A673 (cell line): Measurements from ENCODE around the gene HK2. TPM values are rescaled to one million over a fixed set of nuclear protein-coding genes. Genes with fewer than 3 reads are reported as not detected.

ENCODE experiments used
- BruUV-seq: library from RNA; stranded (reverse); fragments of 400-500 nt; replicated peaks from 2 replicates; lab custom pipeline; 2021; lab: Mats Ljungman, UMichigan
- CTCF ChIA-PET: fragments of 300-600 bp; sonication (Branson Sonifier 250); formaldehyde crosslinking; loops from one replicate; lab custom pipeline; 2022; ENCODE audit warnings: antibody characterized with exemption; lab: Charles Lee
- POLR2A ChIA-PET: fragments of 300-600 bp; sonication (Branson Sonifier 250); formaldehyde crosslinking; loops from one replicate; lab custom pipeline; 2022; ENCODE audit warnings: antibody characterized with exemption; ENCODE audit not compliant: low non-redundant PET; lab: Charles Lee
- DNase-seq: peaks from one replicate; pipeline ENCODE4 v3.0.0-alpha.2; 2015; ENCODE audit warnings: low spot score
- H3K27ac ChIP-seq: fragments of 200-600 bp; sonication (generic); 2 replicates; pipeline ENCODE4 v1.5.1; 2016; ENCODE audit warnings: mixed run types, low read depth, mild to moderate bottlenecking, mixed read lengths, antibody characterized with exemption, low read length; ENCODE audit not compliant: poor library complexity, severe bottlenecking
- H3K27me3 ChIP-seq: fragments of 200-600 bp; sonication (generic); replicated peaks from 2 replicates; pipeline ENCODE4 v1.6.1; 2017; ENCODE audit warnings: mixed run types, low read depth, mild to moderate bottlenecking, mixed read lengths, antibody characterized with exemption, low read length; ENCODE audit not compliant: insufficient read depth, poor library complexity
- H3K36me3 ChIP-seq: fragments of 200-600 bp; sonication (generic); 2 replicates; pipeline ENCODE4 v1.6.1; 2016; ENCODE audit warnings: mixed run types, mild to moderate bottlenecking, mixed read lengths, antibody characterized with exemption, low read length; ENCODE audit not compliant: insufficient read depth, poor library complexity, severe bottlenecking
- H3K4me1 ChIP-seq: fragments of 200-600 bp; sonication (generic); 2 replicates; pipeline ENCODE4 v1.6.1; 2017; ENCODE audit warnings: mixed run types, mild to moderate bottlenecking, mixed read lengths, antibody characterized with exemption, low read length; ENCODE audit not compliant: insufficient read depth, poor library complexity, severe bottlenecking
- H3K4me3 ChIP-seq: fragments of 200-600 bp; sonication (generic); 2 replicates; pipeline ENCODE4 v1.5.1; 2016; ENCODE audit warnings: low read depth, mixed run types, mild to moderate bottlenecking, mixed read lengths, low read length; ENCODE audit not compliant: poor library complexity, severe bottlenecking
- H3K9me3 ChIP-seq: fragments of 200-600 bp; sonication (generic); 2 replicates; pipeline ENCODE4 v1.6.1; 2016; ENCODE audit warnings: mixed run types, low read depth, mild to moderate bottlenecking, mixed read lengths, antibody characterized with exemption, low read length; ENCODE audit not compliant: poor library complexity, severe bottlenecking
- EZH2 ChIP-seq: fragments of 200-600 bp; sonication (generic); IDR thresholded peaks from 2 replicates; pipeline ENCODE4 v1.6.1; 2017; ENCODE audit warnings: borderline replicate concordance, low read depth, mild to moderate bottlenecking, mixed read lengths, antibody characterized with exemption, low read length; ENCODE audit not compliant: poor library complexity, severe bottlenecking
- intact Hi-C: fragments of 100-400 bp; cut with micrococcal nuclease; formaldehyde crosslinking; loops from one replicate; pipeline ENCODE4 v1.10.0; 2022; ENCODE audit not compliant: unreplicated experiment
- total RNA-seq: library from RNA; stranded (reverse); gene quantifications from 2 replicates; pipeline ENCODE4 v1.2.3, GENCODE V29; 2021
- TF ChIP-seq, protein P1 (sequence below): fragments of 300-800, 200-600 bp; sonication (generic); conservative IDR thresholded peaks from 2 replicates; pipeline ENCODE4 v1.5.1; 2017; ENCODE audit warnings: low read depth, mild to moderate bottlenecking, antibody characterized with exemption, low read length, moderate library complexity, mixed read lengths

The HK2 gene
- total RNA-seq, 1 experiment from 2014 or later, result 42.6 TPM

DNA sequence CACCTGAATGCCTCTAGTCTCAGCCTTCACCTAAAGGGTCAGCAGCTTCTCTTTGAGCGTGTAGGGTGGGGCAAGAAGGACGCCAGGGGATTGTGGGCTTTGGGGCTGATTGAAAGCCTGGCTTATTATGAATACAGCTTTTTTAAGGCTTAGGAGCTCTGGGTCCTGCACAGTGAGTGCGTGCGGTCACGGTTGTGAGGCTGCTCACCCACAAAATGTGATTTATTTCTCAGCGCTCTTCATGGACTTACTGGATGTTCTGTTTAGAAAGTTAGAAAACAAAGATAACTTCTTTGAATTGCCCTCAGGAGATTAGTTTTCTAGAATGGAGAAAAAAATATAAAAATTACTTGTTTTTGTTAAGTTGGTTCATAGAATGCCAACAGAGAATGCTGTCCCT is 37.5 kb downstream of the HK2 start:
- Histone ChIP-seq H3K27me3 (no peaks in the 10 kb centered on the region), H3K4me1 (no peaks in the 10 kb centered on the region), H3K27ac (no peak overlapping the region), H3K4me3 (no peak overlapping the region), H3K36me3 (peaks cover 28% of the 10 kb centered on the region), H3K9me3 (no peaks in the 10 kb centered on the region)
- intact Hi-C loops, result no loop called here
- ChIA-PET CTCF (no interaction called here), POLR2A (no interaction called here)
- no TSS peak for BruUV-seq
- no peak for TF ChIP-seq EZH2
- TF ChIP-seq, protein P1, sequence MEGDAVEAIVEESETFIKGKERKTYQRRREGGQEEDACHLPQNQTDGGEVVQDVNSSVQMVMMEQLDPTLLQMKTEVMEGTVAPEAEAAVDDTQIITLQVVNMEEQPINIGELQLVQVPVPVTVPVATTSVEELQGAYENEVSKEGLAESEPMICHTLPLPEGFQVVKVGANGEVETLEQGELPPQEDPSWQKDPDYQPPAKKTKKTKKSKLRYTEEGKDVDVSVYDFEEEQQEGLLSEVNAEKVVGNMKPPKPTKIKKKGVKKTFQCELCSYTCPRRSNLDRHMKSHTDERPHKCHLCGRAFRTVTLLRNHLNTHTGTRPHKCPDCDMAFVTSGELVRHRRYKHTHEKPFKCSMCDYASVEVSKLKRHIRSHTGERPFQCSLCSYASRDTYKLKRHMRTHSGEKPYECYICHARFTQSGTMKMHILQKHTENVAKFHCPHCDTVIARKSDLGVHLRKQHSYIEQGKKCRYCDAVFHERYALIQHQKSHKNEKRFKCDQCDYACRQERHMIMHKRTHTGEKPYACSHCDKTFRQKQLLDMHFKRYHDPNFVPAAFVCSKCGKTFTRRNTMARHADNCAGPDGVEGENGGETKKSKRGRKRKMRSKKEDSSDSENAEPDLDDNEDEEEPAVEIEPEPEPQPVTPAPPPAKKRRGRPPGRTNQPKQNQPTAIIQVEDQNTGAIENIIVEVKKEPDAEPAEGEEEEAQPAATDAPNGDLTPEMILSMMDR, result no peak
- DNase-seq, result no peak

DNA sequence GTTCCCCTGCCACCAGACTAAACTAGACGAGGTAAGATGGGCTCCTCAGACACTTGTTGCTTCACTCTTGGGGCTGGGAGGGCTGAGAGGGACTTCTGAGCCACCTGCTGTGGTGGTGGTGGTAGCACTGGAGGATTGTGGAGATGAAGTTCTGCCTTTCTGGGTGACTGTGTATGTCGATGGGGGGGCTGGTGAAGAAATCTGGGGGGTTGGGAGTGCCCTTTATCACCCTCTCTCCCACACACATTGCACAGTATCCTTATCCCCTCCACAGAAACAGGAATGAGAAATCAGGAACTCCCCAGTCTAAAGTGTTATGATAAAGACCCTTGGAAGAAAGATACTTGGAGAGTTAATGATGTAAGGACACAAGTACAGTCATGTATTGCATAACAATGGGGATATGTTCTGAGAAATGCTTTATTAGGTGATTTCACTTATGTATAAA is 38.5 kb downstream of the HK2 start:
- intact Hi-C loops, result no loop called here
- DNase-seq, result no peak
- TF ChIP-seq EZH2, result no peak
- TF ChIP-seq, protein P1, result no peak
- no peaks in the 10 kb centered on the region for H3K4me1 ChIP-seq
- CTCF ChIA-PET, result no interaction called here
- BruUV-seq, result no TSS peak
- H3K9me3 ChIP-seq, result no peaks in the 10 kb centered on the region
- POLR2A ChIA-PET, result no interaction called here
- peaks cover 37% of the 10 kb centered on the region for H3K36me3 ChIP-seq
- no peak overlapping the region for H3K4me3 ChIP-seq
- no peak overlapping the region for H3K27ac ChIP-seq
- H3K27me3 ChIP-seq, result no peaks in the 10 kb centered on the region

DNA sequence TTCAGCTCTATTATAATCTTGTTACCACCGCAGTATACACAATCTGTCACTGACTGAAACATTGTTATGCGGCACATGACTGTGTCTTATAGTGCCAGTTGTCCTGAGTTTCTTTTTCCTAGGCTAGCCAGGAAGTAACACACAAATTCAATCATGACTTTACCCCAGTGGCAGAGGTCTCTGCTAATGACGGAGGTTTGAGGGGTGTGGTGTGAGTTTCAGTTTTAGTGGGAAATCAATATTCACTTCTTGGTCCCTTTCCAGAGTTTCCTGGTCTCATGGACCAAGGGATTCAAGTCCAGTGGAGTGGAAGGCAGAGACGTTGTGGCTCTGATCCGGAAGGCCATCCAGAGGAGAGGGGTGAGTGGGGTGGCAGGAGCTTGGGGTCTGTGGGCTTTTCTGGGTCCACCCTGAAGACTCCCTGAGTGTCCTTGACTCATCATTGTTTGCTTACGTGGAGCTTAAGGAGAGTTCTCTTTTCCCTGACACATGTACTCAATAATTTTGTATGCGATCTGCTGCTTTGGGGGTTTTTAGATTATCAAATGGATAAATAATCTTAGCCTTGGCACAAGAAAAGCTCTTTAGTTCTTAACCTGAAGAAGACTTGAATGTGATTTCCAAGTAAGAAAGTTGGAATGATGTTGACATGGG is 39.2 kb downstream of the HK2 start:
- CTCF ChIA-PET, result no interaction called here
- BruUV-seq, result no TSS peak

More for the DNA sequence above, 39.2 kb downstream of the HK2 start:
- POLR2A ChIA-PET, result no interaction called here
- Histone ChIP-seq H3K4me1 (no peaks in the 10 kb centered on the region), H3K4me3 (no peak overlapping the region), H3K9me3 (no peaks in the 10 kb centered on the region), H3K27ac (no peak overlapping the region), H3K27me3 (no peaks in the 10 kb centered on the region), H3K36me3 (peaks cover 39% of the 10 kb centered on the region)
- intact Hi-C loops, result no loop called here
- DNase-seq, result no peak
- TF ChIP-seq, protein P1, result no peak
- no peak for TF ChIP-seq EZH2
